Esophagus (tissue), 2 donors: ENCODE results near the gene IRGM. TPM values are rescaled to one million over a fixed set of nuclear protein-coding genes. Genes with fewer than 3 reads are reported as not detected.

Source experiments
- H3K27ac ChIP-seq, 2 donors: one replicate each; pipeline ENCODE4 v1.5.1; 2013; ENCODE audit warnings: low read depth in 2 of 2, mild to moderate bottlenecking in 2 of 2, inconsistent platforms in 1 of 2, low read length in 1 of 2, moderate library complexity in 1 of 2
- H3K27me3 ChIP-seq, 2 donors: one replicate each; pipeline ENCODE4 v1.6.1; 2013; ENCODE audit warnings: low read length in 2 of 2, control low read depth in 1 of 2, mild to moderate bottlenecking in 1 of 2; ENCODE audit not compliant: insufficient read depth in 2 of 2, control insufficient read depth in 1 of 2
- H3K36me3 ChIP-seq, 2 donors: one replicate each; pipeline ENCODE4 v1.6.1; 2013; ENCODE audit warnings: low read length in 1 of 2; ENCODE audit not compliant: control insufficient read depth in 2 of 2, insufficient read depth in 2 of 2
- H3K4me1 ChIP-seq, 2 donors: one replicate each; pipeline ENCODE4 v1.6.1; 2013; ENCODE audit warnings: low read length in 1 of 2; ENCODE audit not compliant: control insufficient read depth in 2 of 2, insufficient read depth in 2 of 2
- H3K4me3 ChIP-seq, 2 donors: one replicate each; pipeline ENCODE4 v1.5.1; 2013; ENCODE audit warnings: low read length in 2 of 2, mild to moderate bottlenecking in 2 of 2, low read depth in 1 of 2, moderate library complexity in 1 of 2
- H3K9me3 ChIP-seq, 2 donors: one replicate each; pipeline ENCODE4 v1.6.1; 2013; ENCODE audit warnings: mild to moderate bottlenecking in 2 of 2, low read depth in 1 of 2, low read length in 1 of 2, moderate library complexity in 1 of 2; ENCODE audit not compliant: control insufficient read depth in 2 of 2, insufficient read depth in 1 of 2
- WGBS, 2 donors: extraction: QIAGEN DNeasy Blood & Tissue Kit; methylation state at CpG; one replicate each; pipeline ENCODE4 v1.1.7; 2013; 5-methylcytosine and 5-hydroxymethylcytosine counted together
- polyA plus RNA-seq, 2 donors: library from polyadenylated mRNA; stranded (reverse); fragments of 200-250 nt; gene quantifications; one replicate each; pipeline ENCODE4 v1.2.3, GENCODE V29; 2013
- donor health status: healthy with polysubstance abuse.
- donor health status: Bipolar disorder and iron deficiency.

The IRGM gene
- polyA plus RNA-seq, 2 donors: 0.05 TPM; not detected in 1

GRCh38 chr5:150879358-150879757 lies 33.0 kb downstream of the IRGM start:
- peaks cover 5% of the 10 kb centered on the region in 2 donors for H3K9me3 ChIP-seq
- no peak overlapping the region for H3K4me3 ChIP-seq
- no peaks in the 10 kb centered on the region for H3K27me3 ChIP-seq
- H3K36me3 ChIP-seq: no peaks in the 10 kb centered on the region
- no peaks in the 10 kb centered on the region for H3K4me1 ChIP-seq
- no peak overlapping the region for H3K27ac ChIP-seq

GRCh38 chr5:150895431-150896428 lies 49.4 kb downstream of the IRGM start:
- peaks cover 14% of the 10 kb centered on the region in 2 donors for H3K9me3 ChIP-seq
- no peaks in the 10 kb centered on the region for H3K27me3 ChIP-seq
- peaks cover 6 to 7% of the 10 kb centered on the region in 2 donors for H3K36me3 ChIP-seq
- H3K4me3 ChIP-seq: peak overlapping the region in 1 of 2 donors; percentile 7
- H3K4me1 ChIP-seq: no peaks in the 10 kb centered on the region
- H3K27ac ChIP-seq: no peak overlapping the region
- 97 to 98% methylated on average over 8 of the region's 8 CpGs for WGBS, 2 donors

Other genes starting within 250 kb of the IRGM start
- 1 to 10 TPM; 4.3 to 5.0 TPM for gene SYNPO, start 205.9 kb upstream of the IRGM start, polyA plus RNA-seq
- gene MYOZ3, start 185.3 kb upstream of the IRGM start, polyA plus RNA-seq: under 1 TPM; 0.05 to 0.24 TPM
- gene RBM22, start 145.5 kb upstream of the IRGM start, polyA plus RNA-seq: 10 to 100 TPM; 16.2 to 18.4 TPM
- gene DCTN4, start 87.5 kb upstream of the IRGM start, polyA plus RNA-seq: 10 to 100 TPM; 15.5 to 15.7 TPM
- gene SMIM3, start 67.8 kb upstream of the IRGM start, polyA plus RNA-seq: 1 to 10 TPM; 4.5 to 9.6 TPM
- gene ZNF300, start 58.5 kb downstream of the IRGM start, polyA plus RNA-seq: 10 to 100 TPM in 1 of 2 donors, 1 to 10 TPM in 1; 4.0 to 12.6 TPM
- gene GPX3, start 174.1 kb downstream of the IRGM start, polyA plus RNA-seq: 100 to 1,000 TPM; 143 to 277 TPM
- 100 to 1,000 TPM in 1 of 2 donors, 10 to 100 TPM in 1; 68.3 to 140 TPM for gene TNIP1, start 234.5 kb downstream of the IRGM start, polyA plus RNA-seq